Endothelial cell of umbilical vein (primary cell): ENCODE measurements around the gene SYNDIG1.

Experiments
- CTCF ChIP-seq, 2 donors: IDR thresholded peaks; 1 replicate in 1 of 2; 2 replicates in 1 of 2; pipeline ENCODE4 v1.5.1; 2011; ENCODE audit warnings: low read length in 2 of 2, mild to moderate bottlenecking in 2 of 2, moderate library complexity in 2 of 2, control low read depth in 1 of 2, inconsistent platforms in 1 of 2, low read depth in 1 of 2; ENCODE audit not compliant: insufficient read depth in 1 of 2; ENCODE audit errors: extremely low read depth in 1 of 2
- FOS ChIP-seq: IDR thresholded peaks from 2 replicates; pipeline ENCODE4 v1.6.1; 2011; ENCODE audit warnings: mild to moderate bottlenecking, low read length, moderate library complexity, borderline replicate concordance; ENCODE audit not compliant: insufficient read depth
- MYC ChIP-seq: IDR thresholded peaks from one replicate; pipeline ENCODE4 v1.6.1; 2011; ENCODE audit warnings: mild to moderate bottlenecking, low read depth, low read length
- POLR2A ChIP-seq: IDR thresholded peaks from 2 replicates; pipeline ENCODE4 v1.6.1; 2012; ENCODE audit warnings: low read depth, mild to moderate bottlenecking, control low read depth, low read length
- POLR2AphosphoS5 ChIP-seq: IDR thresholded peaks from 2 replicates; pipeline ENCODE4 v1.6.1; 2012; ENCODE audit warnings: low read depth, mild to moderate bottlenecking, control low read depth, low read length, moderate library complexity; ENCODE audit not compliant: insufficient read depth

- no peak for TF ChIP-seq POLR2AphosphoS5
- no peak for TF ChIP-seq CTCF (IDR thresholded peaks at IDR 0.05; ENCODE audit: extremely low read depth in 1 of 2, insufficient read depth in 1 of 2, low read depth in 1 of 2, low read length in 2 of 2)
- no peak for TF ChIP-seq POLR2A
- no peak for TF ChIP-seq MYC
- no peak for TF ChIP-seq FOS
Measured at GRCh38 chr20:24580855-24581254, 111.4 kb downstream of the SYNDIG1 start.
